Activated naive CD8-positive, alpha-beta T cell treated with anti-CD3 and anti-CD28 coated beads for 36 hours (primary cell): ENCODE results near the gene TOLLIP. TPM values are rescaled to one million over a fixed set of nuclear protein-coding genes. Genes with fewer than 3 reads are reported as not detected.
"Not testable (repeated sequence)": the region's sequence is repeated elsewhere in the genome, so short reads cannot be mapped to it uniquely, and the experiment has no call there.

Experiments used
- DNase-seq: peaks from one replicate; pipeline ENCODE4 v3.0.0; 2021
- H3K27ac Mint-ChIP-seq: one replicate; pipeline ENCODE4 v1.8.0; 2022; ENCODE audit warnings: mild to moderate bottlenecking, moderate library complexity, mixed read lengths
- H3K27me3 Mint-ChIP-seq: one replicate; pipeline ENCODE4 v1.8.0; 2022; ENCODE audit warnings: mild to moderate bottlenecking, mixed read lengths
- H3K36me3 Mint-ChIP-seq: one replicate; pipeline ENCODE4 v1.8.0; 2021; ENCODE audit warnings: mild to moderate bottlenecking, mixed read lengths
- H3K4me1 Mint-ChIP-seq: one replicate; pipeline ENCODE4 v1.8.0; 2021; ENCODE audit warnings: mixed read lengths
- H3K4me3 Mint-ChIP-seq: one replicate; pipeline ENCODE4 v1.8.0; 2022; ENCODE audit warnings: mild to moderate bottlenecking, moderate library complexity, mixed read lengths
- H3K9me3 Mint-ChIP-seq: one replicate; pipeline ENCODE4 v1.8.0; 2022; ENCODE audit warnings: mixed read lengths
- total RNA-seq, 2 experiments: library from RNA; stranded (reverse); gene quantifications; one replicate each; pipeline ENCODE4 v1.2.3, GENCODE V29; 2021

Gene TOLLIP
- 10 to 100 TPM; 32.8 to 36.0 TPM for total RNA-seq

- Mint-ChIP-seq H3K4me3 (peak within 1 kb of the TSS; percentile 83), H3K9me3 (peaks cover 12% of the 10 kb centered on the region)
Measured at GRCh38 chr11:1309498-1310317, at the start of gene TOLLIP. TSS of gene TOLLIP (minus strand) at chr11:1309632. CDS start at chr11:1309498, 134 bp downstream.

DNA sequence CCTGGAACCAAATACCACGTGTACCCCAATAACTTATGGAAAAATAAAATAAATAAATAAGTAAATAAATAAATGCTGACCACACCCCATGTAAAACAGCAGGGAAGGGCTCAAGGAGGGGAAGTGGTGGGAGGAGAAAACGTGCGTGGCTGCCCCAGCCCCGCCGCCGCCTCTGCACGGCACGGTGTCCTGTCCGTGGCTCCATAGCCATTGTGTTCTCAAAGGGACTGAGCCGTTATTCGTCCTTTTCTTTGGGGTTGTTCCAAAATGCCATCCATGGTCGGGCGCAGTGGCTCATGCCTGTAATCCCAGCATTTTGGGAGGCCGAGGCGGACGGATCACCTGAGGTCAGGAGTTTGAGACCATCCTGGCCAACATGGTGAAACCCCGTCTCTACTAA lies 49.5 kb upstream of the TOLLIP start:
- H3K27ac Mint-ChIP-seq, H3K4me3 Mint-ChIP-seq: not testable (repeated sequence)

More at GRCh38 chr11:1309498-1310317, at the start of gene TOLLIP:
- peak; percentile 98 for DNase-seq
- Mint-ChIP-seq H3K27ac (peak within 1 kb of the TSS; percentile 98), H3K4me1 (peaks cover 34% of the 10 kb centered on the region), H3K36me3 (peaks cover 24% of the 10 kb centered on the region), H3K27me3 (no peaks in the 10 kb centered on the region)

DNA sequence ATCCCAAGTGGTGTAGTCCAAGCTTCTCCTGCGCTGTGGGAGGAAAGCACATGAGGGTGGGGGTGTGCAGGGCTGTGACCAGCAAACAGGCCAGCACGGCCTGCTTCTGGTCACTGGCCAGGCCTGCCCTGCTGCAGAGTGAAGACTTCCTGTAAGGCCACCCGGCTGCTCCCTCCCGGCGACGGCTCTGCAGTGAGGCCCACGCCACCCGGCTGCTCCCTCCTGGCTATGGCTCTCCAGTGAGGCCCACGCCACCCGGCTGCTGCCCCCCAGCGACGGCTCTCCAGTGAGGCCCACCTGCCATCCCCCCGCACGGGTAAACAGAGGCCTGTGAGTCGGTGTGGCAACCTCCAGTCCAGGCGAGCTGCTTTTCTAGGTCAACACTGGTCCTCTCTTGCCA lies 48.9 kb upstream of the TOLLIP start:
- H3K9me3 Mint-ChIP-seq: no peaks in the 10 kb centered on the region
- H3K36me3 Mint-ChIP-seq: no peaks in the 10 kb centered on the region
- H3K4me3 Mint-ChIP-seq: no peak overlapping the region
- no peak overlapping the region for H3K27ac Mint-ChIP-seq
- DNase-seq: no peak
- no peaks in the 10 kb centered on the region for H3K4me1 Mint-ChIP-seq
- peaks cover 9% of the 10 kb centered on the region for H3K27me3 Mint-ChIP-seq

More for the DNA sequence above, 49.5 kb upstream of the TOLLIP start:
- H3K36me3 Mint-ChIP-seq, H3K9me3 Mint-ChIP-seq, H3K4me1 Mint-ChIP-seq, DNase-seq, H3K27me3 Mint-ChIP-seq: not testable (repeated sequence)

DNA sequence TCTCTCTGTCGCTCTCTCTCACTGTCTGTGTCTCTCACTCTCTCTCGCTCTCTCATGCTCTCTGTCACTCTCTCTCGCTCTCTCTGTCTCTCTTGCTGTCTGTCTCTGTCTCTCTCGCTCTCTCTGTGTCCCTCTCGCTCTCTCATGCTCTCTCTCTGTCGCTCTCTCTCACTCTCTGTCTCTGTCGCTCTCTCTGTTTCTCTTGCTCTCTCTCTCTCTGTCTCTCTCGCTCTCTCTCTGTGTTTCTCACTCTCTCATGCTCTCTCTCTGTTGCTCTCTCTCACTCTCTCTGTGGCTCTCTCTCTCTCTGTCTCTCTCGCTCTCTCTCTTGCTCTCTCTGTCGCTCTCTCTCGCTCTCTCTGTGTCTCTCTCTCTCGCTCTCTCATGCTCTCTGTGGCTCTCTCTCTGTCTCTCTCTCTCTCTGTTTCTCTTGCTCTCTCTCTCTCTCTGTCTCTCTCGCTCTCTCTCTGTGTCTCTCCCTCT lies 47.1 kb upstream of the TOLLIP start:
- no peak for DNase-seq
- no peak overlapping the region for H3K4me3 Mint-ChIP-seq
- H3K27me3 Mint-ChIP-seq: peaks cover 9% of the 10 kb centered on the region
- H3K9me3 Mint-ChIP-seq: no peaks in the 10 kb centered on the region
- H3K27ac Mint-ChIP-seq: no peak overlapping the region
- H3K4me1 Mint-ChIP-seq: no peaks in the 10 kb centered on the region
- no peaks in the 10 kb centered on the region for H3K36me3 Mint-ChIP-seq

DNA sequence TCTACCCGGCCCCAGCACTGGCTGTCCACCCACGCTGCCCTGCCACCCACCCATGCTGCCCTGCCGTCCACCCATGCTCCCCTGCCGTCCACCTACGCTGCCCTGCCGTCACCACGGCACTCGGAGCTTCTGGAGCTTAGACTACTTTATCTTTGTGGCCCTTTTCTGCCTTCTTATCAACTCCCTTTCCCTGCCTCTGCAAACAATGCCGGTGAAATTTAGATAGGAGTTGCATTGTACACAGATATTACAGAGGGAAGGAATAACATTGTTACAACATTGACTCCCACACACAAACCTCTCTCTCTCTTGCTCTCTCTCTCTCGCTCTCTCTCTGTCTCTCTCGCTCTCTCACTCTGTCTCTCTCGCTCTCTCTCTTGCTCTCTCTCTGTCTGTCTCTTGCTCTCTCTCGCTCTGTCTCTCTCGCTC lies 46.6 kb upstream of the TOLLIP start:
- Mint-ChIP-seq H3K4me3 (no peak overlapping the region), H3K4me1 (no peaks in the 10 kb centered on the region), H3K36me3 (no peaks in the 10 kb centered on the region), H3K9me3 (no peaks in the 10 kb centered on the region), H3K27ac (no peak overlapping the region), H3K27me3 (peaks cover 9% of the 10 kb centered on the region)
- DNase-seq: no peak

- H3K4me3 Mint-ChIP-seq: no peak overlapping the region
- H3K27ac Mint-ChIP-seq: no peak overlapping the region
- H3K4me1 Mint-ChIP-seq: no peaks in the 10 kb centered on the region
- no peaks in the 10 kb centered on the region for H3K9me3 Mint-ChIP-seq
- H3K27me3 Mint-ChIP-seq: peaks cover 9% of the 10 kb centered on the region
- no peak for DNase-seq
- H3K36me3 Mint-ChIP-seq: no peaks in the 10 kb centered on the region
Measured at GRCh38 chr11:1354125-1354938, 44.9 kb upstream of the TOLLIP start.

- H3K27ac Mint-ChIP-seq: no peak overlapping the region
- H3K4me3 Mint-ChIP-seq: no peak overlapping the region
- no peaks in the 10 kb centered on the region for H3K4me1 Mint-ChIP-seq
- DNase-seq: no peak
- no peaks in the 10 kb centered on the region for H3K9me3 Mint-ChIP-seq
- peaks cover 9% of the 10 kb centered on the region for H3K27me3 Mint-ChIP-seq
- no peaks in the 10 kb centered on the region for H3K36me3 Mint-ChIP-seq
Measured at GRCh38 chr11:1353383-1354124, 44.1 kb upstream of the TOLLIP start.

GRCh38 chr11:1352696-1353382 lies 43.4 kb upstream of the TOLLIP start:
- Mint-ChIP-seq H3K4me1 (no peaks in the 10 kb centered on the region), H3K4me3 (no peak overlapping the region), H3K27ac (no peak overlapping the region), H3K9me3 (no peaks in the 10 kb centered on the region), H3K27me3 (peaks cover 9% of the 10 kb centered on the region), H3K36me3 (no peaks in the 10 kb centered on the region)
- no peak for DNase-seq

- no peak overlapping the region for H3K27ac Mint-ChIP-seq
- H3K36me3 Mint-ChIP-seq: no peaks in the 10 kb centered on the region
- peaks cover 5% of the 10 kb centered on the region for H3K27me3 Mint-ChIP-seq
- H3K4me1 Mint-ChIP-seq: no peaks in the 10 kb centered on the region
- no peaks in the 10 kb centered on the region for H3K9me3 Mint-ChIP-seq
- DNase-seq: no peak
- H3K4me3 Mint-ChIP-seq: no peak overlapping the region
Measured at GRCh38 chr11:1351278-1351937, 42.0 kb upstream of the TOLLIP start.

GRCh38 chr11:1350086-1350725 lies 40.8 kb upstream of the TOLLIP start:
- no peaks in the 10 kb centered on the region for H3K9me3 Mint-ChIP-seq
- no peaks in the 10 kb centered on the region for H3K27me3 Mint-ChIP-seq
- no peaks in the 10 kb centered on the region for H3K36me3 Mint-ChIP-seq
- DNase-seq: no peak
- H3K27ac Mint-ChIP-seq: no peak overlapping the region
- peaks cover 3% of the 10 kb centered on the region for H3K4me1 Mint-ChIP-seq
- H3K4me3 Mint-ChIP-seq: no peak overlapping the region

DNA sequence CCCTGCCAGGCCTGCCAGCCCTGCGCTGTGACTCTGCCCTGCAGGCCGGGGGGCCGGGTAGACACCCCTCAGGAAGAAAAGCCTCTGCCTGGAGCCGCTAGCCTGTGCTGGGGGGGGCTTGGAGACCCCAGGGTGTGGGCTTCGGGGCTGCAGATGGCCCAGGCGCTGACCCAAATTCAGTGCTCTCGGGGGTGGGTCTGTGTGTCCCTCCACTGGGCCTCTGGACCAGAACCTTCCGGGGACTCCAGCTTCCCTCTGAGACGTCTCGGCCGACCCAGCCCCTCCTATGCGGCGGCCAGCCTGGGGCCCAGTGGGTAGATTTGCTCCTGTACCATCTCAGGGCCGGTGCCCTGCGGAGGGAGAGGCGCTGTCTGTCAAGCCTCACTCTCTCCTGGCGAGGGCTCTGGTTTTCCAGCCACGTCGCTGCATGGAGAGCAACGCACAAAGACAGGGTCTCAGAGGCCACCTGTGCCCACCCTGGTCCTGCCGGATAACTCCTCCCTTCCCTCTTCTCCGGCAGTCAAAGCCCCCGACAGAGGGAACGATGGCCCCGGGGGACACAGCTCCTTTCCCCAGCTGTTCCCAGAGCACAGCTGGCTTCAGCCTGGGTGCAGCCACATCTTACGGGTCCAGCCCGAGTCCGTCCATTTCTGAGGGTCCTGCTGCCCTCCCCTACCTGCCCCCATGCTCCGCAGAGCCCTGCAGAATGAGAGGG lies 40.1 kb upstream of the TOLLIP start:
- no peaks in the 10 kb centered on the region for H3K27me3 Mint-ChIP-seq
- no peak overlapping the region for H3K4me3 Mint-ChIP-seq
- H3K9me3 Mint-ChIP-seq: no peaks in the 10 kb centered on the region

GRCh38 chr11:1348796-1349326 lies 39.4 kb upstream of the TOLLIP start:
- H3K4me3 Mint-ChIP-seq: no peak overlapping the region
- H3K27me3 Mint-ChIP-seq: no peaks in the 10 kb centered on the region
- H3K9me3 Mint-ChIP-seq: no peaks in the 10 kb centered on the region
- H3K27ac Mint-ChIP-seq: no peak overlapping the region
- H3K4me1 Mint-ChIP-seq: peaks cover 3% of the 10 kb centered on the region
- no peaks in the 10 kb centered on the region for H3K36me3 Mint-ChIP-seq
- DNase-seq: no peak

More for the DNA sequence above, 40.1 kb upstream of the TOLLIP start:
- DNase-seq: no peak
- H3K4me1 Mint-ChIP-seq: peaks cover 3% of the 10 kb centered on the region
- no peaks in the 10 kb centered on the region for H3K36me3 Mint-ChIP-seq
- no peak overlapping the region for H3K27ac Mint-ChIP-seq
